Astrocyte of the cerebellum (primary cell): ENCODE results near the gene SCAF8.

Experiments used
- DNase-seq: peaks from one replicate; pipeline ENCODE4 v3.0.0-alpha.2; 2011; ENCODE audit warnings: low read depth
- H3K4me3 ChIP-seq: 2 replicates; pipeline ENCODE4 v1.5.1; 2011; ENCODE audit warnings: mild to moderate bottlenecking, low read depth, low read length, moderate library complexity
- in situ Hi-C: cut with HindIII; loops from 2 replicates; pipeline ENCODE4 v1.10.0; 2017; ENCODE audit warnings: low sequenced_read_pairs
- TF ChIP-seq, protein P1 (sequence below): IDR thresholded peaks from 2 replicates; pipeline ENCODE4 v1.5.1; 2012; ENCODE audit warnings: low read length, low read depth, moderate library complexity, mild to moderate bottlenecking; ENCODE audit errors: missing control alignments

The SCAF8 gene

DNA sequence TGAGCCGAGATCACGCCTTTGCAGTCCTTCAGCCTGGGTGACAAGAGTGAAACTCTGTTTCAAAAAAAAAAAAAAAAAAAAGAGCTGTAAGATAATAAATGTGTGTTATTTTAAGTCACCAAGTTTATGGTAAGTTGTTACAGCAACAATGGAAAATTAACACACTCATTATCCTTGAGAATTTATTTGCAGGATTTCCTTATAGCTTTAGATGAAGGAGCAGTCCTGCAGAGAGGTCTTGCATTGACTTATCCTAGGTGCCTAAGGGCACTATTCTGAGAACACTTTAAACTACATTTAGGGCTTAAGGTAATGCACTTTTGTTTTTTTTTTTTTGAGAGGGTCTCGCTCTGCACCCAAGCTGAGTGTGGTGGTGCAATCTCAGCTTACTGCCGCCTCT lies 13.8 kb upstream of the SCAF8 start:
- no peak overlapping the region for H3K4me3 ChIP-seq
- DNase-seq = no peak
- TF ChIP-seq, protein P1, sequence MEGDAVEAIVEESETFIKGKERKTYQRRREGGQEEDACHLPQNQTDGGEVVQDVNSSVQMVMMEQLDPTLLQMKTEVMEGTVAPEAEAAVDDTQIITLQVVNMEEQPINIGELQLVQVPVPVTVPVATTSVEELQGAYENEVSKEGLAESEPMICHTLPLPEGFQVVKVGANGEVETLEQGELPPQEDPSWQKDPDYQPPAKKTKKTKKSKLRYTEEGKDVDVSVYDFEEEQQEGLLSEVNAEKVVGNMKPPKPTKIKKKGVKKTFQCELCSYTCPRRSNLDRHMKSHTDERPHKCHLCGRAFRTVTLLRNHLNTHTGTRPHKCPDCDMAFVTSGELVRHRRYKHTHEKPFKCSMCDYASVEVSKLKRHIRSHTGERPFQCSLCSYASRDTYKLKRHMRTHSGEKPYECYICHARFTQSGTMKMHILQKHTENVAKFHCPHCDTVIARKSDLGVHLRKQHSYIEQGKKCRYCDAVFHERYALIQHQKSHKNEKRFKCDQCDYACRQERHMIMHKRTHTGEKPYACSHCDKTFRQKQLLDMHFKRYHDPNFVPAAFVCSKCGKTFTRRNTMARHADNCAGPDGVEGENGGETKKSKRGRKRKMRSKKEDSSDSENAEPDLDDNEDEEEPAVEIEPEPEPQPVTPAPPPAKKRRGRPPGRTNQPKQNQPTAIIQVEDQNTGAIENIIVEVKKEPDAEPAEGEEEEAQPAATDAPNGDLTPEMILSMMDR = no peak
- in situ Hi-C loops = no loop called here

DNA sequence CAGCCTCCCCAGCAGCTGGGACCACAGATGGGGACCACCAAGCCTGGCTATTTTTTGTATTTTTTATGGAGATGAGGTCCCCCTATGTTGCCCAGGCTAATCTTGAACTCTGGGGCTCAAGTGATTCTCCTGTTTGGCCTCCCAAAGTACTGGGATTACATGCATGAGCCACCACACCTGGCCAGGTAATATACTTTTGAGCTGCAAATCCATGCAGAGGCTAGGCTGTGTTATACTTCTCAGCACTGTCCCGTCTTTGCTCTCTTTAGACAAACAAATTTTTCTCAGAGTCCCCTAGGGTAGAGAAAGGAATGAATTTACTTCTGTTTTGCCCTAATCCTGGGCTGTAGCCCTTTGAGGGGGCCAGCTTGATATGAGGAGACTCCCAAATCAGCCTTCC lies 13.4 kb upstream of the SCAF8 start:
- TF ChIP-seq, protein P1 = no peak
- in situ Hi-C loops = no loop called here
- no peak overlapping the region for H3K4me3 ChIP-seq
- no peak for DNase-seq

DNA sequence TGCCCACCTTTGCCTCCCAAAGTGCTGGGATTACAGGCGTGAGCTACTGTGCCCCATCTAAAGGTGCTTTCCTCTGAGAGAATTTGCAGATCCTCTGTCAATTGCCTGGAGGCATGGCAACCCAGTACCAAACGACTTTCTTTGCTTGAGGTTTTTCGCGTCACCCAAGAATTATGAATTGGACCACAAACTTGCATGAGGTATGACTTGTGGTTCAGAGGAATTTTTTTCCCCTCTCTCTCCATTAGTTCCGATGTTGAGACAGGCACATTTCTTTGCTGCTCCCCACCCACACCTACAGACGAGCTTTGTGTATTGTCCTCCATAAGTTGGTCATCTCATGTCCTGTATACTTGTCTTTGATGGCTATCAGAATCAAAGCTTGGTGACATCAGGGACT lies 11.8 kb upstream of the SCAF8 start:
- TF ChIP-seq, protein P1 = no peak
- in situ Hi-C loops = no loop called here
- no peak overlapping the region for H3K4me3 ChIP-seq
- peak; percentile 95 for DNase-seq

DNA sequence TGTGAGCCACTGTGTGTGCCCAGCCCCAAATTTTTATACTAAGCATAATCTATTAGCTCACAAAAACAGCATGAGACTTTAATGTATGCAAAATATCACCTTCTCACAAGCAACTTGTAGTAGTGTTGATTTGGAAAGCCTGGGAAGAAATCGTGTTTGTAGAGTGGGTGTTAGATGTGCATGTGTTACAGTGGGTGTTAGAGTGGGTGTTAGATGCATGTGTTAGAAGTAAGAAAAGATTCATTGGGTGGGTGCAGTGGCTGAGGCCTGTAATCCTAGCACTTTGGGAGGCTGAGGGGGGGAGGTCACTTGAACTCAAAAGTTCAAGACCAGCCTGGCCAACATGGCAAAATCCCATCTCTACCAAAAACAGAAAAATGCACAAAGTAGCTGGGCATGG lies 6.3 kb upstream of the SCAF8 start:
- H3K4me3 ChIP-seq = no peak overlapping the region
- TF ChIP-seq, protein P1 = no peak
- in situ Hi-C loops = no loop called here
- no peak for DNase-seq

DNA sequence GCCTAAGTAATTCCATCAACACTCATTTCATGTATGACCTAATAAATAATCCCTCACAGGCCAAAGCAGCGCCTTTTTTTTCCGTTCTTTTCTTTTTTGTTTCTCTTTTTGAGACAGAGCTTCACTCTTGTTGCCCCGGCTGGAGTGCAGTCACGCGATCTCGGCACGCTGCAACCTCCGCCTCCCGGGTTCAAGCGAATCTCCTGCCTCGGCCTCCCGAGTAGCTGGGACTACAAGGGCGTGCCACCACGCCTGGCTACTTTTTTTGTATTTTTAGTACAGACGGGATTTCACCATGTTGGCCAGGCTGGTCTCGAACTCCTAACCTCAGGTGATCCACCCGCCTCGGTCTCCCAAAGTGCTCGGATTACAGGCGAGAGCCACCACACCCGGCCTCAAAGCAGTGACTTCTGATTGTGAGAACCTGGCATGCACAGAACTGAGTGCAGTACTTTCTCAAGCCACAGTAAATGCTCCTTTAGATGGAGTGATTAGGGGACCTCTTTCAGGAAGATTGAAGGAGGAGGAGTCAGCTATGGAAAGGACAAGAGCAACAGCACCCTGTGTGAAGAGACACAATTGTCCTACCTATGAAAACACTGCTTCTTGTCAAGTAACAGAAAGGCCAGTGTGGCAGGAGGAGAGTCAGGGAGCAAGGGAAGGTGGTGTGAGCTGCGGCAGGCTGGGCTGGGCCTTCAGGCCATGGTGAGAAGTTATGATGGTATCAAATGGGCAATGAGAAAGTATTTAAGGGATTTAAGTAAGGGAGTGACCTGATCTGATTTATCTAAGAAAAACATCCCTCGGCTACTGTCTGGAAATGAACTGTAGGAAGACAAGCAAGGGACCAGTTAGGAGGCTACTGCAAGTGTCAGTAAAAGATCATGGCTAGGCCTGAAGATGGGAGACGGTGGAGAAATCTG lies 1.7 kb upstream of the SCAF8 start:
- DNase-seq = no peak
- TF ChIP-seq, protein P1 = no peak
- in situ Hi-C loops = no loop called here
- no peak overlapping the region for H3K4me3 ChIP-seq

DNA sequence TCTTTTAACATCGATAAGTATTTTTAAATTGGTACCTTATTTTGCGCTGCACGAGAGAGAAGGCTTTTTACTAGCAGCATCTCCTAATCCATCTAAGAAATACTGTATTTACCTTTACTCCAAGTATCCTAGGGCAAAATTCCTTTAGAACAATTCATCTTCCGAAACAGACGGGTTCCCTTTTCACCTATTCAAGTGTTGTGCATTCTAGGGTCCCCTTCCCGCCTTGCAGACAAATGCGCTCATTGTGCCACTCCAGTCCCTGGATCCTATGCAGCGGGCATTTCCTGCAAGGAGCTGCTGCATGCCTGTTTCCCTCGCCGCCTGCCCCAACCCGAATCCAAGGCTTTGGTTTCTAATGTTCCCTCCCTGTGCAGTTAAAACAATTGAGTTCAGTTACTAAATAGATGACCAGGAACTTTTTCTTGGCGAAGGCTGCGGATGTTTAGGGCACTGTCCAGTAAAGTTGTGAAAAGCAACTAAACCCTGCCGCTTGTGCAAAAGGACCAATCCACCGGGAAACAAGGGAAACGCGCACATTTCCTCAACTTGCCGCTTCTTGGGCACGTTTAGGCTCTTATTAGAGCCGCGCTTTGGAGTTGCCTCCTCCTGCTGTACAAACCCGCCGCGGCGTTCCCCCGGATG lies 556 bp upstream of the SCAF8 start:
- TF ChIP-seq, protein P1 = no peak
- in situ Hi-C loops = no loop called here
- peak overlapping the region; percentile 87 for H3K4me3 ChIP-seq
- DNase-seq = peak; percentile 20
